ENCODE data around the gene BEND6. TPM values are rescaled to one million over a fixed set of nuclear protein-coding genes. Genes with fewer than 3 reads are reported as not detected.

BEND6 gene
- total RNA-seq, 4 donors from 2014 or later, result 0.27 to 0.58 (median 0.42) TPM; not detected in 1

DNA sequence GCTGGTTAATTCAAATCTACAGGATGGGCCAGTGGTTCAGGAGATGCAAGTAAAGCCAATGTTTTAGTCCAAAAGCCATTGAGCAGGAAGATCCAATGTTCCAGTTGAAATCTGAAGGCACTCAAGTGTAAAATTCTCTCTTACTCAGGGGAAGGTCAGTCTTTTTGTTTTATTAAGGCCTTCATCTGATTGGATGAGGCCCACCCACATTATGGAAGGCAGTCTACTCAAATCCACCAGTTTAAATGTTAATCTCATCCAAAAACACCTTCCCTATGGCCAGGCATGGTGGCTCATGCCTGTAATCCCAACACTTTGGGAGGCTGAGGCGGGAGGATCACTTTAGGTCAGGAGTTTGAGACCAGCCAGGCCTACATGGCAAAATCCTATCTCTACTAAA lies 31.3 kb upstream of the BEND6 start:
- intact Hi-C loops (cut with DNase I; ENCODE audit: low total_unique reads), result no loop called here
- 94 to 100% methylated on average over 1 of the region's 1 CpG for WGBS, 2 donors
- no peak for DNase-seq (ENCODE audit: low spot score in 2 of 2)
- no peak for TF ChIP-seq POLR2A (IDR thresholded peaks at IDR 0.05)
- TF ChIP-seq, protein P1, sequence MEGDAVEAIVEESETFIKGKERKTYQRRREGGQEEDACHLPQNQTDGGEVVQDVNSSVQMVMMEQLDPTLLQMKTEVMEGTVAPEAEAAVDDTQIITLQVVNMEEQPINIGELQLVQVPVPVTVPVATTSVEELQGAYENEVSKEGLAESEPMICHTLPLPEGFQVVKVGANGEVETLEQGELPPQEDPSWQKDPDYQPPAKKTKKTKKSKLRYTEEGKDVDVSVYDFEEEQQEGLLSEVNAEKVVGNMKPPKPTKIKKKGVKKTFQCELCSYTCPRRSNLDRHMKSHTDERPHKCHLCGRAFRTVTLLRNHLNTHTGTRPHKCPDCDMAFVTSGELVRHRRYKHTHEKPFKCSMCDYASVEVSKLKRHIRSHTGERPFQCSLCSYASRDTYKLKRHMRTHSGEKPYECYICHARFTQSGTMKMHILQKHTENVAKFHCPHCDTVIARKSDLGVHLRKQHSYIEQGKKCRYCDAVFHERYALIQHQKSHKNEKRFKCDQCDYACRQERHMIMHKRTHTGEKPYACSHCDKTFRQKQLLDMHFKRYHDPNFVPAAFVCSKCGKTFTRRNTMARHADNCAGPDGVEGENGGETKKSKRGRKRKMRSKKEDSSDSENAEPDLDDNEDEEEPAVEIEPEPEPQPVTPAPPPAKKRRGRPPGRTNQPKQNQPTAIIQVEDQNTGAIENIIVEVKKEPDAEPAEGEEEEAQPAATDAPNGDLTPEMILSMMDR (IDR thresholded peaks at IDR 0.05), result no peak
- H3K4me3 ChIP-seq (ENCODE audit: low read depth, poor library complexity, severe bottlenecking), result no peak overlapping the region

DNA sequence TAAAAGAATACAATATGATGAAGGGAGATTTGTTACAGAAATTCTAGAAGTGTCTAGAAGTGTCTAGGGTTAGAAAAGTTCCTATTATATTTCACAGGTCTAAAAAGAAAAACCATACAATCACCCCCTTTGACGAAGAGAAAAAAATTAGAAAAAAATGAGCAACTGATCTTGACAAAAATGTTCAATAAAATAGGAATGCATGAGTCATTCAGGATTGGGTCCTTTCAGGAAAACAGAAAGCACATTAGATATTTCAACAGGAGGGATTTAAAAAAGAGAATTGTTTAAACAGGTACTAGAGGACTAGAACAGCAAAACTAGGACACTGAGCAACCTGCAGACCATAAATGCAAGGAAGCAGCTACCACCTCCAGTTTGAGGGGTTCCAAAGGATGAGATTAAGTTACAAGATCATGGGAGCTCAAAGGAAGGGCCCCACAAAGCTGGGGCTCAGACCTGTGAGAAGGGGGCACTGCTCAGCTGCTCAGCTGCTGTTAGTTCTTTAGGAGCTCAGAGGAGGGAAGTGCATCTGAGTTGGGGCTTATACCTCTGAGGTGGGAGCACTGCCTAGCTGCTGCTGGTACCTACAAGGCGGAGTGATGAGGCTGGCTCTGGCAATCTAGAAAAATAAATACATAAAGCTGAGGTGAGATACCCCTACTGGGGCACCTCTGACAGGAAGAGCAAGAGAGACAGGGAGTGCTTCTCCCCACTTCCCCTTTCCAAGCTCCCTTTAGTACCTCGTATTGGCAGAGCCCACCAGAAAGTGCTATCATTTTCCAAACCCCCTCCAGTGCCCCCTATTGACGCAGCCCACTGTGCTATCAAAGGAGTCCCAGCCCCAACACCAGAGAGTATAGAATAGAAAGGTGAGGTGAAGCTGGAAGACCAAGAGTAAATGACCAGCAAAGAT lies 27.1 kb upstream of the BEND6 start:
- WGBS, 2 donors, result 57 to 58% methylated on average over 4 of the region's 4 CpGs
- intact Hi-C loops (cut with DNase I; ENCODE audit: low total_unique reads), result no loop called here
- TF ChIP-seq, protein P1 (IDR thresholded peaks at IDR 0.05), result no peak
- TF ChIP-seq POLR2A (IDR thresholded peaks at IDR 0.05), result no peak
- no peak for DNase-seq (ENCODE audit: low spot score in 2 of 2)
- H3K4me3 ChIP-seq (ENCODE audit: low read depth, poor library complexity, severe bottlenecking), result no peak overlapping the region

DNA sequence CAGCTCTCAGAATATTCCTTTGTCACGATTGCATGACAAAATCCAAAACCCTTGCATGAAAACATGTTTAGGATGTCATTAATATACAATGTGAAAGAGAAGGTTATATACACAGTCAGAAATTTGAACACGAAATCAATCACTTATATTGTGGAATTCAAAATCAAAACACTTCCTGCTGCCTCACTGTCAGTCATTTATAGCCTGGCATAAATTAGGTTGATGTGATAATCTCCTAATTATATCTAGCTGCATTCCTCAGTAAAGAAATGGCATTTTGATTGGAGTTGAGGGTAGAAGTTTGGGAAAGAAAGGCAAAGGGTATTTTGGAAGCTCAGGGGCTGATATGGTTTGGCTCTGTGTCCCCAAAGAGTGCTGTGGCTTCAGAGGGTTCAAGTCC lies 24.1 kb upstream of the BEND6 start:
- WGBS, 2 donors, result 62 to 72% methylated on average over 2 of the region's 2 CpGs
- intact Hi-C loops (cut with DNase I; ENCODE audit: low total_unique reads), result no loop called here
- no peak for DNase-seq (ENCODE audit: low spot score in 2 of 2)
- no peak overlapping the region for H3K4me3 ChIP-seq (ENCODE audit: low read depth, poor library complexity, severe bottlenecking)
- no peak for TF ChIP-seq POLR2A (IDR thresholded peaks at IDR 0.05)
- TF ChIP-seq, protein P1 (IDR thresholded peaks at IDR 0.05), result no peak

DNA sequence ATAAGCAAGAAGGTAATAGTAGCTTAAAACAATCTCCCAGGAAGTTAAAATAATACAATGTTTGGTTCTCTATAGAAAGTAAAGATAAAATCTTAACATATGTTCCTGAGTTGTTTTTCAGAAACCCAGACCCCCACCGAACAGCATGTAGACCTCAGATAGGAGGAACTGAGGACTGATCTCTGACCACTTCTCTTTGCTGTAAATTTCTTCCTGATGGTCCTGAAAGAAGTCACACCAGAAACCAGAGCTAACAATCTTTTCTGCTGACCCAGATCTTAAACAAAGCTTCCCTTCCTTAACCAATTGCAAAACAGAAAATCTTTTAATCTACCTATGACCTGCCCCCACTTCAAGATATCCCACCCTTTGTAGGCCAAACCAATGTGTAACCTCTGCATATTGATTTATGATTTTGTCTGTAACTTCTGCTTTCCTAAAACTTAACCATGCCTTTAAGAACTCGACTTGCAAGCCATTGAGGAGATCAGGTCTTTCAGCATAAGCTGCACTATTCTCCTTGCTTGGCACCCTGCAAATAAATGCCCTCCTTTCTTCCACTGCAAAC lies 21.9 kb upstream of the BEND6 start:
- no peak for TF ChIP-seq POLR2A (IDR thresholded peaks at IDR 0.05)
- TF ChIP-seq, protein P1 (IDR thresholded peaks at IDR 0.05), result no peak
- intact Hi-C loops (cut with DNase I; ENCODE audit: low total_unique reads), result no loop called here
- 81% methylated on average over 2 of the region's 2 CpGs for WGBS, 2 donors
- no peak overlapping the region for H3K4me3 ChIP-seq (ENCODE audit: low read depth, poor library complexity, severe bottlenecking)
- no peak for DNase-seq (ENCODE audit: low spot score in 2 of 2)

DNA sequence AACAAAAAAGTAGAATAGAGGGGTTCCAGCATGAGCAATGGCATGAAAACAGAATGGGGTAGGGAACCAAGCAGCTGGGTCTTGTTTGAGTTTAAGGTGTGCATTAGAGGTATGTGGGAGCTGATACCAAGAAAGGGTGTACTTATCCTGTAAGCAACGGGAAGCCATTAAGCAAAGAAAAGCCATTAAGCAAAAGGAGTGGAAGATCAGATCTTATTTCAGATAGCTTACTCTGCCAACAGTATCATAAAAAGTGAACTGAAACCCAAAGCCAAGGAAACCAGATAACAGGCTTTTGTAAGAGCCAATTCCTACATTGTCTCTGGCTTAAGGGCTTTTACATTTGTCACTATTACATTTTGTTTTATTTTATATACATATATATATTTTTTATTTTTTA lies 21.3 kb upstream of the BEND6 start:
- WGBS, 2 donors, result 30% methylated on average over 1 of the region's 1 CpG
- intact Hi-C loops (cut with DNase I; ENCODE audit: low total_unique reads), result no loop called here
- H3K4me3 ChIP-seq (ENCODE audit: low read depth, poor library complexity, severe bottlenecking), result no peak overlapping the region
- no peak for TF ChIP-seq POLR2A (IDR thresholded peaks at IDR 0.05)
- TF ChIP-seq, protein P1 (IDR thresholded peaks at IDR 0.05), result no peak
- DNase-seq (ENCODE audit: low spot score in 2 of 2), result no peak

Measured in lower leg skin (tissue), 4 donors.